H1 (cell line): ENCODE results near the gene DRGX. TPM values are rescaled to one million over a fixed set of nuclear protein-coding genes. Genes with fewer than 3 reads are reported as not detected.

ENCODE experiments used
- RBBP5 ChIP-seq: IDR thresholded peaks from 2 replicates; pipeline ENCODE4 v1.7.1; 2012; ENCODE audit warnings: low read depth, mild to moderate bottlenecking, inconsistent platforms, low read length, moderate library complexity, borderline replicate concordance
- SIX5 ChIP-seq: IDR thresholded peaks from 2 replicates; pipeline ENCODE4 v1.6.1; 2011; ENCODE audit warnings: mild to moderate bottlenecking, low read depth, low read length
- TBP ChIP-seq: IDR thresholded peaks from 2 replicates; pipeline ENCODE4 v1.6.1; 2011; ENCODE audit warnings: low read depth, low read length, improper control_type of control experiment
- polyA plus RNA-seq, 7 experiments: library from polyadenylated mRNA; depleted of rRNA in 3 of 7; stranded (reverse) in 5 of 7; unstranded in 2 of 7; fragments of >200 nt in 5 of 7; fragments of 200-250 nt in 2 of 7; gene quantifications; 1 replicate in 5 of 7; 2 replicates in 1 of 7; 4 replicates in 1 of 7; pipeline versions ENCODE4 v1.2.1 to v1.2.3, GENCODE V29; 2011 to 2013; ENCODE audit warnings: missing spikeins in 2 of 7, mixed read lengths in 2 of 7
- total RNA-seq: library from RNA; stranded (reverse); fragmentation: NEBNext Ultra II Directional; extraction: Animal tissue kit (Norgen Biotek cat#: 25700); gene quantifications from 2 replicates; pipeline ENCODE4 v1.2.1, GENCODE V29; 2021

Gene DRGX
- total and polyA plus RNA-seq, 2 of the 8 experiments (the other 6 are each of a cell fraction or from before 2014, with no cell fraction given) = not detected

- TF ChIP-seq TBP (no peak), RBBP5 (peak; percentile 71; the same call in 1 of the 2 replicates), SIX5 (no peak)
Observed at GRCh38 chr10:49398000-49398861, 2.3 kb upstream of the DRGX start (continued).
